ENCODE results near the gene MYRFL.

MYRFL gene

DNA sequence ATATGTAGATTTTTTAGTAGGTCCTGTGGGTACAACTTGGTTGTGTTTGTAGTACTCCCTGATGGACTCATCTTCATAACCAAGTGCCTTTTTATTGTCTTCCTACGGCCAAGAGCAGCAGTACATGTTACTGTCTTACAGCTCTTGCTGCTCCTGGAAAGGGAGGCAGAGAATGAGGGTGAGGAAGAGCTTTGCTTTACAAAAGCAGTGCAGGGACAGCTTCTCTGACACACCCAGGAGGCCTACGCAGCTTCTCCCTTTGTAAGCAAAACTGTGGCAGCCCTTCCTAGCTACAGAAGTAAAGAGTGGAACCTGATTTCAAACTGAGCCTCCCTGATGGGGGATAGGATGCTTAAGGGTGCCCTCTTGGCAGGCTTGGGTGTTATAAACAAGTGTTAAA lies 18.6 kb downstream of the MYRFL start:
- Histone ChIP-seq H3K27me3 (ENCODE audit: insufficient read depth, low read length, poor library complexity, severe bottlenecking) (no peaks in the 10 kb centered on the region), H2AFZ (ENCODE audit: low read length) (no peak overlapping the region), H3K36me3 (ENCODE audit: insufficient read depth, low read length) (no peaks in the 10 kb centered on the region), H3K9me3 (ENCODE audit: insufficient read depth, low read depth, low read length) (no peaks in the 10 kb centered on the region), H3K4me3 (ENCODE audit: low read length, poor library complexity, severe bottlenecking) (no peak overlapping the region), H3K79me2 (ENCODE audit: insufficient read depth, low read length) (no peaks in the 10 kb centered on the region), H3K4me1 (ENCODE audit: insufficient read depth, low read length, poor library complexity, severe bottlenecking) (no peaks in the 10 kb centered on the region), H4K20me1 (ENCODE audit: insufficient read depth, low read length, poor library complexity, severe bottlenecking) (no peaks in the 10 kb centered on the region), H3F3A (ENCODE audit: low read depth) (no peaks in the 10 kb centered on the region), H3K9ac (ENCODE audit: low read depth, low read length, poor library complexity, severe bottlenecking) (no peak overlapping the region), H3K9me2 (replicated peaks; ENCODE audit: low read depth, low read length) (no peaks in the 10 kb centered on the region), H3K4me2 (ENCODE audit: low read depth, low read length, poor library complexity, severe bottlenecking) (no peak overlapping the region)
- no peak for TF ChIP-seq EZH2phosphoT487 (IDR thresholded peaks at IDR 0.05; ENCODE audit: borderline replicate concordance)
- TF ChIP-seq, protein P1, sequence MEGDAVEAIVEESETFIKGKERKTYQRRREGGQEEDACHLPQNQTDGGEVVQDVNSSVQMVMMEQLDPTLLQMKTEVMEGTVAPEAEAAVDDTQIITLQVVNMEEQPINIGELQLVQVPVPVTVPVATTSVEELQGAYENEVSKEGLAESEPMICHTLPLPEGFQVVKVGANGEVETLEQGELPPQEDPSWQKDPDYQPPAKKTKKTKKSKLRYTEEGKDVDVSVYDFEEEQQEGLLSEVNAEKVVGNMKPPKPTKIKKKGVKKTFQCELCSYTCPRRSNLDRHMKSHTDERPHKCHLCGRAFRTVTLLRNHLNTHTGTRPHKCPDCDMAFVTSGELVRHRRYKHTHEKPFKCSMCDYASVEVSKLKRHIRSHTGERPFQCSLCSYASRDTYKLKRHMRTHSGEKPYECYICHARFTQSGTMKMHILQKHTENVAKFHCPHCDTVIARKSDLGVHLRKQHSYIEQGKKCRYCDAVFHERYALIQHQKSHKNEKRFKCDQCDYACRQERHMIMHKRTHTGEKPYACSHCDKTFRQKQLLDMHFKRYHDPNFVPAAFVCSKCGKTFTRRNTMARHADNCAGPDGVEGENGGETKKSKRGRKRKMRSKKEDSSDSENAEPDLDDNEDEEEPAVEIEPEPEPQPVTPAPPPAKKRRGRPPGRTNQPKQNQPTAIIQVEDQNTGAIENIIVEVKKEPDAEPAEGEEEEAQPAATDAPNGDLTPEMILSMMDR (conservative IDR thresholded peaks at IDR 0.05; ENCODE audit: low read length) = no peak

DNA sequence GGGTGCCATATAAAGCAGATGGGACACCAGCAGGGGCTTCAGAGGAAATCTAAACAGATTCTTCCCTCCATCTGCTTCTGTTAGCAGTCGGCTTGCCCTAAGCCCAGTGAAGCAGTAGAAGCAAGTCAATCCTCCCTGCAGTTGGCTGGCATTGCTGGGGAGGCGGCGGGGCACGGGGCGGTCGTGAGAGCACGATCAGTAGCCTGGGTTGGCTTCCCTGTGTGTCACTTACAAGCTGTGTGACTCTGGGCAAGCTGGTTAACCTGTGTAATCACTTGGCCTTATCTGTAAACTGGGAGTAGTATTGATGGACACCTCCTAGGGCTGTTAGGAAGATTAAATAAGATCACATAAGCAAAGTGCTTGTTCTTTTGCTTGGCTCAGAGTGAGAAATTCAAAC lies 19.4 kb downstream of the MYRFL start:
- H3K79me2 ChIP-seq (ENCODE audit: insufficient read depth, low read length) = no peaks in the 10 kb centered on the region
- no peak overlapping the region for H3K4me3 ChIP-seq (ENCODE audit: low read length, poor library complexity, severe bottlenecking)
- no peaks in the 10 kb centered on the region for H3K27me3 ChIP-seq (ENCODE audit: insufficient read depth, low read length, poor library complexity, severe bottlenecking)
- no peaks in the 10 kb centered on the region for H3K4me1 ChIP-seq (ENCODE audit: insufficient read depth, low read length, poor library complexity, severe bottlenecking)
- H4K20me1 ChIP-seq (ENCODE audit: insufficient read depth, low read length, poor library complexity, severe bottlenecking) = no peaks in the 10 kb centered on the region
- H3K36me3 ChIP-seq (ENCODE audit: insufficient read depth, low read length) = no peaks in the 10 kb centered on the region
- no peaks in the 10 kb centered on the region for H3F3A ChIP-seq (ENCODE audit: low read depth)
- no peaks in the 10 kb centered on the region for H3K9me3 ChIP-seq (ENCODE audit: insufficient read depth, low read depth, low read length)
- TF ChIP-seq, protein P1 (conservative IDR thresholded peaks at IDR 0.05; ENCODE audit: low read length) = no peak
- TF ChIP-seq EZH2phosphoT487 (IDR thresholded peaks at IDR 0.05; ENCODE audit: borderline replicate concordance) = no peak
- no peak overlapping the region for H2AFZ ChIP-seq (ENCODE audit: low read length)
- no peak overlapping the region for H3K4me2 ChIP-seq (ENCODE audit: low read depth, low read length, poor library complexity, severe bottlenecking)
- H3K9ac ChIP-seq (ENCODE audit: low read depth, low read length, poor library complexity, severe bottlenecking) = no peak overlapping the region
- H3K9me2 ChIP-seq (replicated peaks; ENCODE audit: low read depth, low read length) = no peaks in the 10 kb centered on the region

DNA sequence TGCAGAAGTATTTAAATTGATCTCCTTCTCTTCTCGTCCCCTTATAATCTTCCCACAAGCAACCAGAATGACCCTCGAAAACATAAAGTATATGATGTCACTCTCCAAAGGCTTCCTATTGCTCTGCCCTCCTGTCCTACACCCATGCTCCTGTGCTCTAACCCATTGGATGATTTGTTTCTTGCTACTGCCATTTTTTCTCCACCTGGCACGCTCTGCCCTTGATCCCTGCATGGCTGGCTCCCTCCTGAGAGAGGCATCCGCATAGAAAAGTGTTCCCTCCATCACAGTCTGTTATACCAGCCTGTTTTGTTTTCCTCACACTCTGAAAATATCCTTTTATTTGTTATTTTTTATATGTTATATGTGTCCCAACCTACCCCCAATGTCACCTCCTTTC lies 19.8 kb downstream of the MYRFL start:
- Histone ChIP-seq H3K9ac (ENCODE audit: low read depth, low read length, poor library complexity, severe bottlenecking) (no peak overlapping the region), H3K9me2 (replicated peaks; ENCODE audit: low read depth, low read length) (no peaks in the 10 kb centered on the region), H3F3A (ENCODE audit: low read depth) (no peaks in the 10 kb centered on the region), H3K4me3 (ENCODE audit: low read length, poor library complexity, severe bottlenecking) (no peak overlapping the region), H3K9me3 (ENCODE audit: insufficient read depth, low read depth, low read length) (no peaks in the 10 kb centered on the region), H3K4me2 (ENCODE audit: low read depth, low read length, poor library complexity, severe bottlenecking) (no peak overlapping the region), H3K27me3 (ENCODE audit: insufficient read depth, low read length, poor library complexity, severe bottlenecking) (no peaks in the 10 kb centered on the region), H3K79me2 (ENCODE audit: insufficient read depth, low read length) (no peaks in the 10 kb centered on the region), H2AFZ (ENCODE audit: low read length) (no peak overlapping the region), H3K36me3 (ENCODE audit: insufficient read depth, low read length) (no peaks in the 10 kb centered on the region), H3K4me1 (ENCODE audit: insufficient read depth, low read length, poor library complexity, severe bottlenecking) (no peaks in the 10 kb centered on the region), H4K20me1 (ENCODE audit: insufficient read depth, low read length, poor library complexity, severe bottlenecking) (no peaks in the 10 kb centered on the region)
- no peak for TF ChIP-seq EZH2phosphoT487 (IDR thresholded peaks at IDR 0.05; ENCODE audit: borderline replicate concordance)
- TF ChIP-seq, protein P1 (conservative IDR thresholded peaks at IDR 0.05; ENCODE audit: low read length) = no peak
